ENCODE measurements around the gene EYS. TPM values are rescaled to one million over a fixed set of nuclear protein-coding genes. Genes with fewer than 3 reads are reported as not detected.
"Not testable (repeated sequence)": the region's sequence is repeated elsewhere in the genome, so short reads cannot be mapped to it uniquely, and the experiment has no call there.

EYS gene
- total RNA-seq, 2 donors from 2014 or later = not detected

- no peak for TF ChIP-seq CTCF (IDR thresholded peaks at IDR 0.05)
- Histone ChIP-seq H3K4me3 (no peak overlapping the region), H3K36me3 (no peaks in the 10 kb centered on the region), H3K27ac (no peak overlapping the region), H3K9me3 (peaks cover 3% of the 10 kb centered on the region), H3K4me1 (ENCODE audit: control insufficient read depth in 1 of 2, low read depth in 2 of 2) (no peaks in the 10 kb centered on the region), H3K27me3 (replicated peaks; ENCODE audit: insufficient read depth) (no peaks in the 10 kb centered on the region)
- ATAC-seq (ENCODE audit: insufficient number of reproducible peaks, low FRiP score, low read depth) (no peak), DNase-seq (ENCODE audit: low spot score) (no peak)
Measured at GRCh38 chr6:63757826-63758225, 1949.2 kb downstream of the EYS start.

DNA sequence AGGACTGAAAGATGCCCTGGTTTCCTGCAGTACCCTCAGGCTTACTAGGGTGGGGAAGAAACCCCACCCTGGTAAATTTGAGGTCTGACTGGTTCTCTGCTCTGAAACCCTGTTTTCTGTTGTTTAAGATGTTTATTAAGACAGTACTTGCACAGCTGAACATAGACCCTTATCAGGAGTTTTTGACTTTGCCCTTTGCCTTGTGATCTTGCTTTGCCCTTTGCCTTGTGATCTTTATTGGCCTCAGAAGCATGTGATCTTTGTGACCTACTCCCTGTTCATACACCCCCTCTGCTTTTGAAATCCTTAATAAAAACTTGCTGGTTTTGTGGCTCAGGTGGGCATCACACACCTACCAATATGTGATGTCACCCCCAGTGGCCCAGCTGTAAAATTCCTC is 1949.8 kb downstream of the EYS start:
- not testable (repeated sequence) for H3K27ac ChIP-seq; H3K27me3 ChIP-seq (replicated peaks; ENCODE audit: insufficient read depth); H3K36me3 ChIP-seq; H3K4me1 ChIP-seq (ENCODE audit: control insufficient read depth in 1 of 2, low read depth in 2 of 2); DNase-seq (ENCODE audit: low spot score); ATAC-seq (ENCODE audit: insufficient number of reproducible peaks, low FRiP score, low read depth); H3K9me3 ChIP-seq; H3K4me3 ChIP-seq

DNA sequence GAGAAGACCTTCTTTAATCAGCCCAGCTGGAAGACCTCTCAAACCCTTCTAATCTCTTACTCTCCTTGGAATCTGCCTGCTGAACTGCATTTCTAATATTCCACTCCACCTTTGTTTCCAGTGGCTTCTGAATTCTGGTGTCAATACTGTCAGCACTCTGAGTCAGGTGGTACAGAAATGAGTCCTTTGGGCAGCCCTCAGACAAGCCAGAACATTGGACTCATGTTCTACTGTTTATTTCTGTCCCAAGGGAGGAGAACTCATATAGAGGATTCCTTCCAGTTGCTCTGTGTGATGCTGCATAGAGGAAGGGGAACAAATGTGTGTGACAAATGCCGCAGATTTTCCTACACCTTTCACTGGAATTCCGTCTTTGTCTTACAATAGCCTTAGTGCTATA is 1956.6 kb downstream of the EYS start:
- no peaks in the 10 kb centered on the region for H3K36me3 ChIP-seq
- TF ChIP-seq CTCF (IDR thresholded peaks at IDR 0.05) = no peak
- no peak overlapping the region for H3K27ac ChIP-seq
- no peaks in the 10 kb centered on the region for H3K9me3 ChIP-seq
- ATAC-seq (ENCODE audit: insufficient number of reproducible peaks, low FRiP score, low read depth) = no peak
- DNase-seq (ENCODE audit: low spot score) = no peak
- H3K4me3 ChIP-seq = no peak overlapping the region
- H3K4me1 ChIP-seq (ENCODE audit: control insufficient read depth in 1 of 2, low read depth in 2 of 2) = no peaks in the 10 kb centered on the region
- H3K27me3 ChIP-seq (replicated peaks; ENCODE audit: insufficient read depth) = no peaks in the 10 kb centered on the region

- no peak overlapping the region for H3K27ac ChIP-seq
- H3K9me3 ChIP-seq = no peaks in the 10 kb centered on the region
- ATAC-seq (ENCODE audit: insufficient number of reproducible peaks, low FRiP score, low read depth) (no peak), DNase-seq (ENCODE audit: low spot score) (no peak)
- H3K4me3 ChIP-seq = no peak overlapping the region
- no peak for TF ChIP-seq CTCF (IDR thresholded peaks at IDR 0.05)
- H3K27me3 ChIP-seq (replicated peaks; ENCODE audit: insufficient read depth) = no peaks in the 10 kb centered on the region
- H3K4me1 ChIP-seq (ENCODE audit: control insufficient read depth in 1 of 2, low read depth in 2 of 2) = no peaks in the 10 kb centered on the region
- no peaks in the 10 kb centered on the region for H3K36me3 ChIP-seq
Measured at GRCh38 chr6:63745784-63746183, 1961.2 kb downstream of the EYS start.

- no peak for DNase-seq (ENCODE audit: low spot score)
- Histone ChIP-seq H3K9me3 (no peaks in the 10 kb centered on the region), H3K27ac (no peak overlapping the region), H3K4me3 (no peak overlapping the region), H3K4me1 (ENCODE audit: control insufficient read depth in 1 of 2, low read depth in 2 of 2) (no peaks in the 10 kb centered on the region), H3K27me3 (replicated peaks; ENCODE audit: insufficient read depth) (no peaks in the 10 kb centered on the region), H3K36me3 (no peaks in the 10 kb centered on the region)
- no peak for TF ChIP-seq CTCF (IDR thresholded peaks at IDR 0.05)
- ATAC-seq (ENCODE audit: insufficient number of reproducible peaks, low FRiP score, low read depth) = no peak
Measured at GRCh38 chr6:63744810-63745209, 1962.2 kb downstream of the EYS start.

DNA sequence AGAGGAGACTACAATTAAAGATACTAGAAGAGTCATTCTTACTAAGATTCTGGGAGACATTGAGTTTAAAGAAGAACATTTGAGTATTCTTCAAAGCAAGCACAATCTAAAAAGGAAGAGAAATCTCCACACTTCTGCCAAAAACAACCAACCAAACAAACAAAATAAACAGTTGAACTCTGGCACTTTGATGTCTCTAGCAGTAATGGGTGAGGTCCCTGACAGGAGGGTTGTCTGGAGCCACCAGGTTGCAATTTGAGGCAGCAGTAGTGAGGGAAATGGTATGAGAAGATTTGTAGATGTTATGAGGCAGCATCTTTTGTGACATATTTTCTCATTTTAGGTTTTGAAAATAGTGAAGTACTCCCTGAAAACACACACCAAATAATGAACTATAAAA is 1963.3 kb downstream of the EYS start:
- Histone ChIP-seq H3K36me3 (no peaks in the 10 kb centered on the region), H3K4me3 (no peak overlapping the region), H3K9me3 (no peaks in the 10 kb centered on the region), H3K27ac (no peak overlapping the region), H3K27me3 (replicated peaks; ENCODE audit: insufficient read depth) (no peaks in the 10 kb centered on the region), H3K4me1 (ENCODE audit: control insufficient read depth in 1 of 2, low read depth in 2 of 2) (no peaks in the 10 kb centered on the region)
- DNase-seq (ENCODE audit: low spot score) (no peak), ATAC-seq (ENCODE audit: insufficient number of reproducible peaks, low FRiP score, low read depth) (no peak)
- no peak for TF ChIP-seq CTCF (IDR thresholded peaks at IDR 0.05)

Measured in thoracic aorta (tissue), 2 donors.